NK-92 (cell line): ENCODE results near the gene GSE1.

Experiments used
- DNase-seq: peaks from one replicate; lab custom pipeline; 2025; ENCODE audit not compliant: unreplicated experiment; lab: John Stamatoyannopoulos, UW

GSE1 gene

GRCh38 chr16:85573696-85574641, 39.2 kb upstream of the GSE1 start:
- DNase-seq = no peak

GRCh38 chr16:85574672-85575475, 38.2 kb upstream of the GSE1 start:
- DNase-seq = no peak

- no peak for DNase-seq
Measured at GRCh38 chr16:85575920-85576319, 37.2 kb upstream of the GSE1 start.

- DNase-seq = no peak
Measured at GRCh38 chr16:85576944-85577343, 36.2 kb upstream of the GSE1 start.

- no peak for DNase-seq
Measured at GRCh38 chr16:85577899-85578598, 35.1 kb upstream of the GSE1 start.

- no peak for DNase-seq
Measured at GRCh38 chr16:85578599-85578948, 34.5 kb upstream of the GSE1 start.

GRCh38 chr16:85579191-85579590, 33.9 kb upstream of the GSE1 start:
- no peak for DNase-seq

- no peak for DNase-seq
Measured at GRCh38 chr16:85579923-85580580, 33.1 kb upstream of the GSE1 start.

- no peak for DNase-seq
Measured at GRCh38 chr16:85580684-85581083, 32.4 kb upstream of the GSE1 start.

- no peak for DNase-seq
Measured at GRCh38 chr16:85582229-85582991, 30.7 kb upstream of the GSE1 start.

- no peak for DNase-seq
Measured at GRCh38 chr16:85583491-85584181, 29.5 kb upstream of the GSE1 start.

GRCh38 chr16:85584267-85584666, 28.9 kb upstream of the GSE1 start:
- no peak for DNase-seq

GRCh38 chr16:85584819-85585282, 28.3 kb upstream of the GSE1 start:
- no peak for DNase-seq

GRCh38 chr16:85585711-85586110, 27.4 kb upstream of the GSE1 start:
- no peak for DNase-seq

GRCh38 chr16:85586380-85587104, 26.6 kb upstream of the GSE1 start:
- no peak for DNase-seq

GRCh38 chr16:85587762-85588556, 25.2 kb upstream of the GSE1 start:
- DNase-seq = no peak

GRCh38 chr16:85588562-85589503, 24.3 kb upstream of the GSE1 start:
- DNase-seq = no peak
